GM19455 (cell line): ENCODE measurements around the gene PRSS21.
A peak's percentile ranks its signal among the peaks of the same experiment; 100 is the strongest.

Source experiments
- ATAC-seq: cut with Tn5 transposase; IDR thresholded peaks from one replicate; pipeline ENCODE4 v1.9.1; 2021; ENCODE audit not compliant: unreplicated experiment

The PRSS21 gene

GRCh38 chr16:2865651-2866050, 48.6 kb downstream of the PRSS21 start:
- no peak for ATAC-seq

GRCh38 chr16:2866431-2866830, 49.4 kb downstream of the PRSS21 start:
- no peak for ATAC-seq

- ATAC-seq, result no peak
Measured at GRCh38 chr16:2867661-2867986, 50.6 kb downstream of the PRSS21 start.

GRCh38 chr16:2867987-2868789, 51.2 kb downstream of the PRSS21 start:
- ATAC-seq, result peak; percentile 84
